ENCODE measurements around the gene DPF3.

DPF3 gene

GRCh38 chr14:72708708-72709475 lies 185.0 kb downstream of the DPF3 start:
- DNase-seq: no peak

DNA sequence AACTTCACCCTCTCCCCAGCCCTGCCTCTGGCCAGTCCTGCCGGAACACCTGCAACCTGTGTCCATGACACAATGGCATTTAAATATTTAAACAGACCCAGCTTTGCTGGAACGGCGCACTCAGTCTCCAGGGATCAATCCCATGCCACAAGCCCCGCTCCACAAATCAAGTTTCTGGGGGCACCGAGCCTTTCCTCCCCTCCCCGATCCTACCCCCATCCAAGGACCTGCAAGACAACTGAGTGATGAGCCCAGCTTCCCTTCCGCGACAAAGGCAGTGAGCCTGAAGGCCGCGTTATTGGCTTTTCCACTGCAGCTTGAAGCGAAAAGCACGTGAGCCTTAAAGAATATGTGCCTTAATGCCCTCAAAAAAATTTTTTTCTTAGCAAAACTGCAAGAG lies 185.7 kb downstream of the DPF3 start:
- no peak for DNase-seq

DNA sequence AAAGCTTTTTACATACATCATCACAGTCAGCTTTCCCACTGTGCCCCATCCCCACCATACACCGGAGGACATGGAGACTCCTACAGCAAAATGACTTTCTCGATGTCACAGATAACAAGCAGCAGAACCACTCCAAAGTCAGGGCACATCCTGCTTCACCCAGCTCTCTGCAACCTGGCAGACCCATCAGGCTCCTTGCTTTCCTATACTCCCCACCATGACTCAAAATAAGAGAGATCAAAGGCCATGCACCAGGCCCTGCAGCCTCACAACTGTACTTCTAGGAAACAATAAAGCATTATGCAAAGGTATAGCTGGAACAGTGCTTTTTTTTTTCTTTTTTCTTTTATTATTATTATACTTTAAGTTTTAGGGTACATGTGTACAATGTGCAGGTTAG lies 187.4 kb downstream of the DPF3 start:
- no peak for DNase-seq

- DNase-seq: no peak
Observed at GRCh38 chr14:72704502-72704901, 189.4 kb downstream of the DPF3 start.

GRCh38 chr14:72701605-72702004 lies 192.3 kb downstream of the DPF3 start:
- DNase-seq: no peak

- no peak for DNase-seq
Observed at GRCh38 chr14:72701237-72701565, 192.7 kb downstream of the DPF3 start.

- no peak for DNase-seq
Observed at GRCh38 chr14:72700338-72701236, 193.3 kb downstream of the DPF3 start.

DNA sequence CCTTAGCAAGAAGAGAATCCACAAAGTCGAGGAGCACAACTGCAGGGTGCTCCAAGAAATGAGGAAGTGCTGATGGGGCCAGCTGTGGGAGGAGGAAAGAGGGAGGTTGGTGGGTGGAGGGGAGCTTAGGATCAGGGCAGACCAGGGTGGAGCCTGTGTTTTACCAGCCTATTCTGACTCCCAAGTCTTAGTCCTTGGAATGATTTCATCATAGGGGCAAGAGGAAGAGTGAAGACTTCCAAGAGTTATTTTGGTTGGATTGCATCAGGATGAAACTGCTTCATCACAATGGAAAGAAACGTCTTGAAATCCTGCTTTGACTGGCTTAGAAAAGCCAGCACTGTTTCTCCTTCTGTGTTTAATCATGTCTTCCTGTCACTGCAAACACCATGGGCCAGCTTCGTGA lies 194.0 kb downstream of the DPF3 start:
- DNase-seq: no peak

GRCh38 chr14:72699443-72699842 lies 194.5 kb downstream of the DPF3 start:
- no peak for DNase-seq

DNA sequence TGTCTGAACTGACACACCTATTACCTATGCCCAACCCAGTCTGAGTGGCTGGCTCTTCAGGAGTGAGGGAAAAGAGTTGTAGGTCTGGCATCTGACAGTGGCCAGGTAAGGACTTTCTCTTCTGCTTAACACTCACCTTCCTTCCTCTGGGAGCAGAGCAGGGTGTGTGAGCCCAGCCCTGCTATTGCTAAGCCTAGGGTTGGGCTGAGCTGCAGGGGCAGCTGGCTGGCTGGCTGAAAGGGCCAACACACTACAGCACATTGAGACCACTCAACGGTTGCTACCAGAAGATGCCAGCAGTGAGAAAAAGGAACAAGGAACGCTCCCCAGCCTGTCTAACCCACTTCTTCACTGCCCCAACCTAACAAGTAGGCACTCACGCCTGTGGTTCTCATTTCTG lies 201.2 kb downstream of the DPF3 start:
- no peak for DNase-seq

DNA sequence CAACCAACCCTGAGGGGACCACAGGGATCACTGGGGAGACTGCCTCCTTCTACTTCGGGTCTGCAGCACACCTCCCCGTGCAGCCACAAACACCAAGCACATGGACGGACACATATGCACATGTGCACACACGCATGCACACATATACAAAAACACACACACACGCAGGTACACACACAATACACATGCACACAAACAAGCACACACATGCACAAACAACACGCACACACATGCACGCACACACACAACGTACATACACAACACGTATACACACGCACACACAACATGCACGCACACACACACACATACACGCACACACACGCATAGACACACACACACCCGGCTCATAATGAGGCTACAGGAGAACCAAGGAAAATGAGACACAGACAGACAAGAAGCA lies 203.6 kb downstream of the DPF3 start:
- no peak for DNase-seq

GRCh38 chr14:72688990-72689671 lies 204.8 kb downstream of the DPF3 start:
- DNase-seq: no peak

DNA sequence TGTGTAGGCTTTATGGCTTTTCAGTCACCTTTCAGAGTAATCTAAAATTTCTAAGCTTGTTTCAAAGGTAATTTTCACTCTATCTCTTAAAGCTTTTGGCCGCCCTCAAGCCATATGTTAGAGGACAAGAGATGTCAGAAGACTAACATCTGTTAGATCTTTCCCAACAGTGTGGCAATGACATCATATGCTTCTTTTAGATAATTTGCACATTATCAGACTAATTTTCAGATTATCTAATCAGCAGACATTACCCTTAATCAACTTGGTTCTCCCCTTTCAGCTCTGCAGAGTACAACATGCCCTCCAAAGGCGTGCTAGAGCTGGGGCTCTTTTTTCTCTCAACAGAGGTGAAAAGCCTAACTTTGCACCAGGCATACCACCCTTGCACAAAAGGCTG lies 207.1 kb downstream of the DPF3 start:
- DNase-seq: no peak

GRCh38 chr14:72686101-72686500 lies 207.8 kb downstream of the DPF3 start:
- DNase-seq: no peak

DNA sequence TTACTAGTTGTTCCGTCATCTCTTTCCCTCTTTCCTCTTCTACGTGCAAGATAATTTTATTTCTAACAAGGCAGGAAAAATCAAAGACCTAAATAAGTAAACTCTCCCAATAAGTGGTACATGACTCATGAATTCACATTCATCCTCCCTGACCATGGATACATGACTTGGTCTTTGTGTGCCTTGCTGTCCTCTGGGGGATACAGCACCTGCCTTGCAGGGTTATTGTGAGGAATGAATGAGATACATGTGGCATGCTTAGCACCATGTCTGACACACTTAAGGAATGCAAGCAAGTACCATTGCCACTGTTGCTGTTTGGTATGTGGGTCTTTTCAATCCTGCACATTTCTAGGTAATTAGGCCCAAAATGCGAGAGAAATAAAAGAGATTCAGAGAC lies 208.4 kb downstream of the DPF3 start:
- DNase-seq: no peak

GRCh38 chr14:72683787-72684186 lies 210.1 kb downstream of the DPF3 start:
- DNase-seq: no peak

DNA sequence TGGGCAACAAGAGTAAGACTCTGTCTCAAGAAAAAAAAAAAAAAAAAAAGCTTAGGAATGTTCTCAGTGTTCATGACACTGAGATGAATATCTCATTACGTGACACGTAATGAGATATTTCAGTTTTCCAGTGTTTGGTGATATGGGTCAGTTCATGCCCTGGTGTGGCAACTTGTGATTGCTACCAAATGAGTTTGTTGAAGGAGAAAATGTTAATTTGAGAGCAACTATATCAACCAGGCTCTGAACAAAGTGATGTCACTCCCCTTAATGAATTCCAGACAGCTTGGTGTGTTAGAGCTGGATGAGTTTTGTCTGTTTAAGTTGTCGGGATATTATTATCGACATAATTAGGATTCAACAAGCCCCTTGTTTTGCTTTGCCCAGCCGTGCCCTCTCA lies 211.7 kb downstream of the DPF3 start:
- DNase-seq: no peak

GRCh38 chr14:72680853-72681640 lies 212.9 kb downstream of the DPF3 start:
- DNase-seq: no peak

GRCh38 chr14:72679536-72680151 lies 214.3 kb downstream of the DPF3 start:
- DNase-seq: no peak

DNA sequence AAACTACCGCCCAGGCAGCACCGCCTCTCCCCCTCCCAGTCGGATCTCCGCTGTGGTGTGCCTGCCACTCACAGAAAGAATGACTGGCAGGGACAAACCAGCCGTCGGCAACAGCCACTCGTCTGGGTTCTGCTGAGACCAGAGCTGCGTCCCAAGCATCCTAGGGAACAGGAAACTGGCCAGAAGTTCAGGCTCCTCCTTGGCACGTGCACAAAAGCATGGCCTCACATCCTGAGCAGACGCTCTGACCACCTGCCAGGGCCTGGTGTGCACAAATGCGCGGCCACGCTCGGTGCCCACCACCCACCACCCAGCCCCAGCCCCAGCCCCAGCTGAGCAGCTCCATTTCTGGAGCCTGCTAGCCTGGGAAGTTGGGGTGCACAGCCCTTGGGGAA lies 214.8 kb downstream of the DPF3 start:
- no peak for DNase-seq

DNA sequence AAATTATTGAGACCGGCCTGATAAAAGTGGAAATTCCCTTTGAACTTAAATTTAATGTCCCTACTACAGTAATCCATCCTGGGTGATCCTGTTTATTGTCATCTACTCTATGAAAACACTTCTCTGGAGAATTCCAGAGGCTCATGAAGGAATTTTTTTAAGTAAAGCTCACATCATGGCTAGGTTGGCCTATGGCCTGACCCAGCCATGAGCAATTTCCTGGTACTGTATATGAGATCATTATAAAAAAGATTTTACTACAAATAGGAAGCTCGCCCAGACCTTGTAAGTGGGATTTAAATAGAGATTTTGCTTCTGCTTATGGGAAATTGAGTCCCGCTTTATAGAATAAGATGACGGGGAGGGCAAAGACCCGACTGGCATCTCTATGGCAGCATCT lies 215.5 kb downstream of the DPF3 start:
- DNase-seq: no peak

GRCh38 chr14:72677664-72678063 lies 216.2 kb downstream of the DPF3 start:
- DNase-seq: no peak

DNA sequence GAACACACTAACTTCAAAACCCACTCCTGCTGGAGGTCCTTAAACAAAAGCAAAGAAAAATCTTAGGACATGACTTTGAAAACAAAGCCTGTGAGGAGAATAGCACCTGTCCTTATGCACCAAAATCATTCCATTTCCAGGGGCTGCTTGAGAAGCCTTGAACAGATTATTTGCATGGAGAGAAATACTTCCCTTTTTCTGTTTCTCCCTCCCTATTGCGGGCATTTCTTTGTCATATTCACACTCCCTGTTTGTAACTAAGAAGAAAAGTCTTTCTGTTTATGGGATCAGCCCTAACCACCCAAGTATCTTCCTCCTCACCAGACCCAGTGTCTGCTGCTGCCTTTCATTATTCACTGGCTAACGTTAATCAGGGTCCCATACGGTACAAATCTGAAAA lies 218.8 kb downstream of the DPF3 start:
- DNase-seq: no peak
